ENCODE data around the gene SORCS2.

DNA sequence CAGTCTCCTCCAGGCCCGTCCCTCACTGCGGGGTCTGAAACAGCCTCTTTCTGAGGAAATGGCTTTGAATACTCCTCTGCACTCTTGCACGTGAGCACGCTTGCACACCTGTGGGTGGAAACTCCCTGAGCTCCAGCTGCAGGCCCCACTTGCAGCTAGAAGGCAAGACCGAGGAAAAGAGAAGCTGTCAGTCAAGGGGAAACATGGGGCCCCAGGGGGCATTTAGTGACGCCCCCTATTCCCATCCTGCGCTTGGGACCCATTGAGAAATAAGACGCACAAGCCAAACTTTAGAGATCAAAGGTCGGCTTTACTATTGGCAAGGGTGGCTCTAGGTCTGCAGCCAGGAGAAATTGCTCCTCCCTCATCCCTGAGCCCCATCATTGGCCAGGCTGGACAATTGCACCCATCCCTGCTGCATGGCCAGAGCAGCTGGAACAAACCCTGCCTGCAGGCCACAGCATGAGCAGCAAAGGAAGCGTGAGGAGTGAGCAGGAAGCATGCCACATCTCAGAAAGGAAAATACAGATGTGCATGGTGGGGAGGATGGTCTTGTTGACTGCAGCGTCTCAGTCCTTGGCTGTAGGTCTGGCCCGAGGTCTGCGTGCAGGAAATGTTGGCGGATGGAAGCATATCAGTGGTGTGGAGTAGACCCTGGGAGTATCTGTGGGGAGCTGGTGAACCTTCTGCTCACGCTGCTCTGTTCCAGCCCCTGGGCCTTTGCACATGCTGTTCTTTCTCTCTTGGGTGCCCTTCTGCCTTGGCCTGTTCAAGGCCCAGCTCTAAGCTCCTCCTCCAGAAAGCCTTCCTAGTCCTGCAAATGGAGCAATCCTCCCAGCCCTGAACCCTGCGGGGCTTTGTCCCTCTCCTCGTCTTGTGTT is 148.5 kb downstream of the SORCS2 start:
- TF ChIP-seq, protein P1, sequence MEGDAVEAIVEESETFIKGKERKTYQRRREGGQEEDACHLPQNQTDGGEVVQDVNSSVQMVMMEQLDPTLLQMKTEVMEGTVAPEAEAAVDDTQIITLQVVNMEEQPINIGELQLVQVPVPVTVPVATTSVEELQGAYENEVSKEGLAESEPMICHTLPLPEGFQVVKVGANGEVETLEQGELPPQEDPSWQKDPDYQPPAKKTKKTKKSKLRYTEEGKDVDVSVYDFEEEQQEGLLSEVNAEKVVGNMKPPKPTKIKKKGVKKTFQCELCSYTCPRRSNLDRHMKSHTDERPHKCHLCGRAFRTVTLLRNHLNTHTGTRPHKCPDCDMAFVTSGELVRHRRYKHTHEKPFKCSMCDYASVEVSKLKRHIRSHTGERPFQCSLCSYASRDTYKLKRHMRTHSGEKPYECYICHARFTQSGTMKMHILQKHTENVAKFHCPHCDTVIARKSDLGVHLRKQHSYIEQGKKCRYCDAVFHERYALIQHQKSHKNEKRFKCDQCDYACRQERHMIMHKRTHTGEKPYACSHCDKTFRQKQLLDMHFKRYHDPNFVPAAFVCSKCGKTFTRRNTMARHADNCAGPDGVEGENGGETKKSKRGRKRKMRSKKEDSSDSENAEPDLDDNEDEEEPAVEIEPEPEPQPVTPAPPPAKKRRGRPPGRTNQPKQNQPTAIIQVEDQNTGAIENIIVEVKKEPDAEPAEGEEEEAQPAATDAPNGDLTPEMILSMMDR (IDR thresholded peaks at IDR 0.05; ENCODE audit: low read depth, low read length, poor library complexity, severe bottlenecking), result no peak
- no peak for TF ChIP-seq EZH2phosphoT487 (IDR thresholded peaks at IDR 0.05; ENCODE audit: borderline replicate concordance, low read length)

All from DOHH2 (cell line).